ENCODE results near the gene ABCG2. TPM values are rescaled to one million over a fixed set of nuclear protein-coding genes. Genes with fewer than 3 reads are reported as not detected.
"Not testable (repeated sequence)": the region's sequence is repeated elsewhere in the genome, so short reads cannot be mapped to it uniquely, and the experiment has no call there.

Gene ABCG2
- total RNA-seq, 1 experiment from 2014 or later, result 2.2 TPM

DNA sequence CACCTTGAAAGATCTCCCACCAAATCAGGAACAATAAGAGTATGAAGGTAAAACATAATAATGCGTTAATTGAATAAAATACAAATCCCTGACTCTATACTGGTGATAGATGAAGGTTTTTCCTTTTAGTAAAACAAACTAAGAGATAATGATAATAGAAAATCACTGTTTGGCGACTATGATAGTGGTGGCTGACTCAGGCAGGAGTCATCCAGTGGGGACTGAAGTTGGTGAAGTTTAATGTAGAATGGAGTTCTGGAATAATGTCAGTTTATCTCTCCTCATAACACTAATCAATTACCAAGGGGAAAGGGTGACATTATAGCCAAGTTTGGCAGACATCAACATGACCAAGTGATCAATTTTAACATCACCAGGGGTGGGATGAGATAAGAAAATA is 21.3 kb downstream of the ABCG2 start:
- H3K27me3 ChIP-seq, result no peaks in the 10 kb centered on the region
- no peaks in the 10 kb centered on the region for H3K9me3 ChIP-seq
- no peaks in the 10 kb centered on the region for H3K36me3 ChIP-seq
- no peak overlapping the region for H3K4me3 ChIP-seq
- DNase-seq, result peak; percentile 38

DNA sequence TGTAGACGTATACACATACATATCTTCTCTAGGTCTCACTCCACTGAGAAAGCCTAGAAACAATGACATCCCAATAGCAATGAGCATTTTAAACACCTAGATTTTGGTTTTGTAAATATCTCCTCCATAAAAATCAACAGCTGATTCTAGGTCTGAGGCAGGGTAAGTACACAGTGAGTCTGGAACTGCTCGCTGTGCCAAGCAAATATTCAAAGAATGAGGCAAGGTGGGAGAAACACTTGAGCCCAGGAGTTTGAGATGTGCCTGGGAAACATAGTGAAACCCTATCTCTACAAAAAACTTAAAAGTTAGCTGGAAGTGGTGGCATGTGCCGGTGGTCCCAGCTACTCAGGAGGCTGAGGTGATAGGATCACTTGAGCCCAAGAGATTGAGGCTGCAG is 22.2 kb downstream of the ABCG2 start:
- Histone ChIP-seq H3K4me3 (no peak overlapping the region), H3K9me3 (no peaks in the 10 kb centered on the region), H3K27me3 (no peaks in the 10 kb centered on the region), H3K36me3 (no peaks in the 10 kb centered on the region)
- DNase-seq, result no peak

DNA sequence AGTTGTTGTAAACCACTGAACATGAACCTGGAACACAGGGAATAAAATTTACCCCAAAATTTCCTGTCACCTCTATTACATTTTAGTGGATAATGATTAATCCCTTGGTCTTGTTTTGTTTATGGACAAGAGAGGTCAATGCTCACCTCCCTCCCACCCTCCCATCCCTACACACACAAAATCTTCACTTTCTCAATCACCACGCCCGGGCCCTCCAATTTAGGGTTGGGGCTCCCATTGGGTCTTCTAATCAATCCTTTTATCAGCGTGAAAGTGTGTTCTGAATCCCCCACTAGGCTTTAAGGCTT is 23.1 kb downstream of the ABCG2 start:
- Histone ChIP-seq H3K9me3 (no peaks in the 10 kb centered on the region), H3K27me3 (no peaks in the 10 kb centered on the region), H3K4me3 (no peak overlapping the region), H3K36me3 (no peaks in the 10 kb centered on the region)
- DNase-seq, result no peak

DNA sequence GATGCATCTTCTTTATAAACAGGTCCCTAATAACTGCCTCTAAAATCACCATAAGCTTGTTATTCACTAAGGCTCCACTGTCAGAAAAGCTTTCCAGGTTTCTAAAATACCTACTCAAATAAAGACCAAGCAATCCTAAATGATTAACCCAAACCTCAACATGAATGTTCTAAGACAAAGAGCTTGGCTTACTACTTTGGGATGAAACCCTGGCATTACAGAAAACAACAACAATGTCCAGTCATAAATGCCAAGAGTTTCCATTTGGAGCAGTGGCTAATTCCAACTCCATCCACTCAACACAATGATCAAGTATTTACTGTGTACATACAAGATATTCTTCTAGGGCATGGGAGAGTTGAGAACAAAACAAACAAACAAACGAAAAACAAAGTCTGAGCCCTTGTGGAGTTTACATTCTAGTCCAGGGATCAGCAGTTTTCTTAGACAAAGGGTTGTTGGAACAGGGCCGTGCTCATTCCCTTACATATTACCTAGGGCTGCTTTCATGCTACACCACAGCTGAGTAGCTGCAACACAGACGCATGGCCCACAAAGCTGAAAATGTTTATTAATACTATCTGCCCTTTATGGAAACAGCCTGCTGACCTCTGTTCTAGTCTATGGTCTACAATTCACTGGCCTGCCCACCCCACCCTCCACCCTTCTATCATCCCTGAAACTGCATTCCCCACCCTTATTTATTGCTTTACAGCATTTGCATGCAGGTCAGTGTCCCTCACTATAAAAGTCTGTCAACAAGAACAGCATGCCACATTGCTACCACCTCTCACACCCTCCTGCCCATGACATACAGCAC is 23.7 kb downstream of the ABCG2 start:
- Histone ChIP-seq H3K27me3 (no peaks in the 10 kb centered on the region), H3K9me3 (no peaks in the 10 kb centered on the region), H3K36me3 (no peaks in the 10 kb centered on the region), H3K4me3 (no peak overlapping the region)
- no peak for DNase-seq

DNA sequence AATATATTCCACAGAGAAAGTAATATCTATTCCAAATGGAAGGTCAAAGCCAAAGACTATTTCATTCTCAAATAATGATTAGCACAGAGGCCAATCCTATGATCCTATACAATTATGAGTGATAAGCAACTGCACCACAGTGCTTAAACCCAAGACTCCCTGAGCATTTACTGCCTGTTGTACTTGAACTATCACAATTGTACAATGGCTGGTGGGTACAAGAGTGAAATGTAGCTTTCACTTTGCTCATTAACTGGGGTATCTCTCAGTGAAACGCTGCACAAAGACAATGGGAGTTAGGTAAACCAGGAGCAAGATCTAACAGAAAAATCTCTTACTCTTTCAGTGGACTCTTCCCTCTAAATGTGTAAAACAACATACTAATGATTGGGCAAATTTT is 24.3 kb downstream of the ABCG2 start:
- H3K36me3 ChIP-seq, result no peaks in the 10 kb centered on the region
- no peaks in the 10 kb centered on the region for H3K9me3 ChIP-seq

DNA sequence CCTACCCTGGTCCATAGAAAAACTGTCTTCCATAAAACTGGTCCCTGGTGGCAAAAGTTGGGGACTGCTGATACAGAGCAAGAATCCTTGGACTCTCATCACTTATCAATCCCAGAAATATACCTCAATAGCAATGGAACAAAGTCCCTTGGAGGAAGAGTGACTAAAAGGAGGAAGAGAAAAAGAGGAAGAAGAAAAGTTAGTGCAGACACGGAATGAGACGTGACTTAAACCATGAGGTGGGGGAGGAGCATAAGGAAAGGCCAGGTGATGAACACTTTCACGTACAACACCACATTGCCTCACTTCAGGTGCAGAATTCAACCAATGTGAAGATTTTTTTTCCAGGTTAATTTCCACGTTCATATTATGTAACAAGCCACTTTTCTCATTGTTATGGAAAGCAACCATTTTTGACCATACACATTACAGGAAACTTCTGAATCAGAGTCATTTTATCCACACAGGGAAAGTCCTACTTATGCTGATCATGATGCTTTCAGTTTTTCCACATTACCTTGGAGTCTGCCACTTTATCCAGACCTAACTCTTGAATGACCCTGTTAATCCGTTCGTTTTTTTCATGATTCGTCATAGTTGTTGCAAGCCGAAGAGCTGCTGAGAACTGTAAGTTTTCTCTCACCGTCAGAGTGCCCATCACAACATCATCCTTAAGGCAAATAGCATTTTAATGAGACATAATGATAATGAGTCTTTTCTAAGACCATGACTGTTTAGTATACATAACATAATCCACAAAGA is 27.7 kb downstream of the ABCG2 start:
- DNase-seq, result no peak
- H3K9me3 ChIP-seq, result no peaks in the 10 kb centered on the region

More for the DNA sequence above, 24.3 kb downstream of the ABCG2 start:
- Histone ChIP-seq H3K27me3 (no peaks in the 10 kb centered on the region), H3K4me3 (no peak overlapping the region)
- no peak for DNase-seq

DNA sequence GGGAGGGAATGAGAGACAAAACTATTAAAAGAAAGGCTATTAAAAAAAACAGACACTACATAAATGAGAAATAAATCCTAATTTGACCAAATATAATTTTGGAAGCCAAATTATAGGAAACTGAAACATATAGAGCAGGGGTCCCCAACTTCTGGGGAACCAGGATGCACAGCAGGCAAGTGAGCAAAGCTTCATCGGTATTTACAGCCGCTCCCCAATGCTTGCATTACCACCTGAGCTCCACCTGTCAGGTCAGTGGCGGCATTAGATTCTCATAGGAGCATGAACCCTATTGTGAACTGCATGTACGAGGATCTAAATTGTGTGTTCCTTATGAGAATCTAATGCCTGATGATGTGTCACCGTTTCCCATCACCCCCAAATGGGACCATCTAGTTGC is 28.4 kb downstream of the ABCG2 start:
- Histone ChIP-seq H3K36me3 (no peaks in the 10 kb centered on the region), H3K9me3 (no peaks in the 10 kb centered on the region), H3K4me3 (no peak overlapping the region), H3K27me3 (no peaks in the 10 kb centered on the region)
- DNase-seq, result no peak

More for the DNA sequence above, 27.7 kb downstream of the ABCG2 start:
- Histone ChIP-seq H3K36me3 (no peaks in the 10 kb centered on the region), H3K27me3 (no peaks in the 10 kb centered on the region), H3K4me3 (no peak overlapping the region)

DNA sequence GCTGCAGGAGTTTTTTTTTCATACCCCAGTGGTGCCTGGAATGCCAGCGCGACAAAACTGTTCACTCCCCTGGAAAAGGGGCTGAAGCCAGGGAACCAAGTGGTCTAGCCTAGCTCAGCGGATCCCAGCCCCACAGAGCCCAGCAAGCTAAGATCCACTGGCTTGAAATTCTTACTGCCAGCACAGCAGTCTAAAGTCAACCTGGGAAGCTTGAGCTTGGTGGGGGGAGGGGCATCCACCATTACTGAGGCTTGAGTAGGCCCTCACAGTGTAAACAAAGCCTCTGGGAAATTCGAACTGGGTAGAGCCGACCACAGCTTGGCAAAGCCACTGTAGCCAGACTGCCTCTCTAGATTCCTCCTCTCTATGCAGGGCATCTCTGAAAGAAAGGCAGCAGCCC is 36.2 kb downstream of the ABCG2 start:
- not testable (repeated sequence) for H3K9me3 ChIP-seq, H3K36me3 ChIP-seq, H3K27me3 ChIP-seq, DNase-seq, H3K4me3 ChIP-seq

DNA sequence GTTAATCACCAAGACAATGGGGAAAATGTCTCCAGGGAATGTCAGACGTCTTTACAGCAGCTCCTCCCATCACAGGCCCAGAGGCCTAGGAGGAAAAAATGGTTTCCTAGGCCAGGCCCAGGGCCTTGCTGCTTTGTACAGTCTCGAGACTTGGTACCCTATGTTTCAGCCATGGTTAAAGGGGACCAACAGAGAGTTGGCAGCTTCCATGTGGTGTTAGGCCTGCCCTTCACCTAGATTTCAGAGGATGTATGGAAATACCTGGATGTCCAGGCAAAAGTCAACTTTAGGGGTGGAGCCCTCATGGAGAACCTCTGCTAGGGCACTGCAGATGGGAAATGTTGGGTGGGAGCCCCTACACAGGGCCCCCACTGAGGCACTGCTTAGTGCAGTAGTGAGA is 38.5 kb downstream of the ABCG2 start:
- H3K36me3 ChIP-seq, result no peaks in the 10 kb centered on the region
- H3K9me3 ChIP-seq, result no peaks in the 10 kb centered on the region
- no peaks in the 10 kb centered on the region for H3K27me3 ChIP-seq
- no peak overlapping the region for H3K4me3 ChIP-seq
- DNase-seq, result no peak

DNA sequence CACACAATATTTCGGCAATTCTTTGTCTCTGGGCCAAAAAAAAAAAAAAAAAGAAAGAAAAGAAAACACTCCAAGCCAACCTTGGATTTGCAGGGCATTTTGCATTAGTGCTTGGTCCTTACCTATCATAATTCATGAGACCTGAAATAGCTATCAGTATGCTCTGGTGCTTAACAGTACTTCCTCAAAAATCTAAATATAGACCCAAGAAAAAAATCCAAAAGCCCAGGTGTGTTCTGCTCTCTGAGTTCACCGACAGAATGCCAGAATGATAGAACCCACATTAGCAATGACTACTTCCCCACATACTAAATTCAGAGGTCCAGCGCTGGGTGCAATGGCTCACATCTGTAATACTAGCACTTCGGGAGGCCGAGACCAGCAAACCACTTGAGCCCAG is 42.9 kb downstream of the ABCG2 start:
- no peak for DNase-seq
- no peaks in the 10 kb centered on the region for H3K36me3 ChIP-seq
- H3K27me3 ChIP-seq, result no peaks in the 10 kb centered on the region
- H3K4me3 ChIP-seq, result no peak overlapping the region
- H3K9me3 ChIP-seq, result no peaks in the 10 kb centered on the region

DNA sequence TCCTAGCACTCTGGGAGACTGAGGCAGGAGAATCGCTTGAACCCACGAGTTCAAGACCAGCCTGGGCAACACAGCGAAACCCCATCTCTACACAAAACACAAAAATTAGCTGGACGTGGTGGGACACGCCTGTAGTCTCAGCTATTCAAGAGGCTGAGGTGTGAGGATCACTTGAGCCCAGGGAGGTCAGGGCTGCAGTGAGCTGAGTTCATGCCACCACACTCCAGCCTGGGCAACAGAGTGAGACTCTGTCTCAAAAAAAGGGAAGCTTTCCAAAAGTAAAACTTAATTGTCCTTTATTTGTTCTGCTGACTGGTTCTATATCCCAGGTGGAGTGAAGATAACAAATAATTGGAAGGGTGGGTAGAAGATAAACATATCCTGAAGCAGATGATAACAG is 45.6 kb downstream of the ABCG2 start:
- Histone ChIP-seq H3K4me3 (no peak overlapping the region), H3K9me3 (no peaks in the 10 kb centered on the region), H3K36me3 (no peaks in the 10 kb centered on the region), H3K27me3 (no peaks in the 10 kb centered on the region)
- DNase-seq, result no peak

DNA sequence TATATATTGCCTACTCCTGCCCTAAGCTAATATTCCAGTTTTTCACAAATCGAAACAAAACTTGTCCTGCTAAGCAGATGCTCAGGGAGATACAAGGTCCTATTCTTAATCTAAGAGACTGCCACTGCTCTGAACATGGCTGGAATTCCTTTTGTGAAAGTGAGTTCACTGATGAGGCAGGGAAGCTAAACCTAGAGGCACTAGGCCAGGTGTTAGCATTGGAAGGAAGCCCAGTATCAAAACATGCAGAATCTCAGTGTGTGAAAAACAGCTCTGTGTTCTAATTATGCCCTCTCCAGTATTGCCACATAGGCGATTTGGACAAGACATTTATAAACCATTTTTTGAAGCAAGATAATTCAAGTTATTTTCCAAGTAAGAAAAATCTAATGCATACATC is 47.6 kb downstream of the ABCG2 start:
- Histone ChIP-seq H3K36me3 (no peaks in the 10 kb centered on the region), H3K27me3 (no peaks in the 10 kb centered on the region), H3K9me3 (no peaks in the 10 kb centered on the region), H3K4me3 (no peak overlapping the region)
- DNase-seq, result no peak

DNA sequence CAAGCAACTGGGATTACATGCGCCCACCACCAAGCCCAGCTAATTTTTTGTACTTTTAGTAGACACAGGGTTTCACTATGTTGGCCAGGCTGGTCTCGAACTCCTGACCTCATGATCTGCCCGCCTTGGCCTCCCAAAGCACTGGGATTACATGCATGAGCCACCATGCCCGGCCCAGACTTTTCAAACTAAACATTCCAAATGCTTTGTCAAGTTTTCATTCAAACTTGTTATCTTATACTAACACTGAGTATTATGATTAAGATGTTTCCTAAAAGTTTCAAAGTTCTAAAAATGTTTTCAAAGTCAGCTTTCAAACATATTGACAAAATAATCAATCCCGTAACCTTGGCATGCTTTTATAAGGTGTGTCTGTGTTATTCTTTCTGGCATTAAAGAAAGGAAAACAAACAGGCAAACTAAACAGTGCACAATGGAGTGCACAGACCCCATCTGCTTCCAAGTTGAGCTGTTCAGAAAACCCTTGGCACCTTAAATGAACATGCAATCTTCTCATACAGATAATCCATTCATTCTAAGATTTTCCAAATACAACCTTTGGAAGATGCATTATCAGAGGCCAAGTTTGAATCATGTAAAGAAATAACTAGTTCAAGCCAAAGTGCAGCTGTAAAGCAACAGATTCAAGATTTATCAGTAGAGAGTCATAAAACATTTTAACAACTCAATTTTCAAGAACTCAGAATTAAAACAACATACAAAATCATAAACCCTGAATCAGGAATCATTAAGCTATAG is 49.1 kb downstream of the ABCG2 start:
- DNase-seq, result peak; percentile 50
- no peak overlapping the region for H3K4me3 ChIP-seq
- H3K27me3 ChIP-seq, result no peaks in the 10 kb centered on the region

DNA sequence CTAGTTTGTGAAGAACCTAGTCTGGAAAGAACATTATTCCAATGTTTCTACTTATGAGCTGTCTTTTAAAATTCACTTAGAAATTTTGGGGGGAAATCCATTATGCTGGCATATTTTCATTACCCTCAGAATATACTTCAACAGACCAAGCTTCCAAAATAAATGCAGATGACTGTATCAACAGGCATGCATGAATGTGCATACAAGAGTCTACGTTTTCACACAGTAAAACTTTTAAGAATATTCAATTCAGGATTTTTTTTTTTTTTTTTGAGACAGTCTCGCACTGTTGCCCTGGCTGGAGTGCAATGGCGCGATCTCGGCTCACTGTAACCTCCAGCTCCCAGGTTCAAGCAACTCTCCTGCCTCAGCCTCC is 49.7 kb downstream of the ABCG2 start:
- Histone ChIP-seq H3K27me3 (no peaks in the 10 kb centered on the region), H3K4me3 (no peak overlapping the region)
- DNase-seq, result no peak

More for the DNA sequence above, 49.1 kb downstream of the ABCG2 start:
- no peaks in the 10 kb centered on the region for H3K36me3 ChIP-seq
- no peaks in the 10 kb centered on the region for H3K9me3 ChIP-seq

DNA sequence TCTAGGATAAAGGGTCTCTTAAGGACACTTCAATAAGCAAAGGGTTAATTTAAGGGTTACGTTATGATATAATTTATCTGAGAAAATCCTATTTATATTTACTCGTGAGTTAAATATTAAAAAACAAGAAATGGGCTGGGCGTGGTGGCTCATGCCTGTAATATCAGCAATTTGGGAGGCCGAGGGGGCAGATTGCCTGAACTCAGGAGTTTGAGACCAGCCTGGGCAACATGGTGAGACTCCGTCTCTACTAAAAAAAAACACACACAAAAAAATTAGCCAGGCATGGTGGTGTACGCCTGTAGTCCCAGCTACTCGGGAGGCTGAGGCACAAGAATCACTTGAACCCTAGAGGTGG is 50.4 kb downstream of the ABCG2 start:
- not testable (repeated sequence) for H3K36me3 ChIP-seq, H3K9me3 ChIP-seq, H3K27me3 ChIP-seq, DNase-seq, H3K4me3 ChIP-seq

More for the DNA sequence above, 49.7 kb downstream of the ABCG2 start:
- no peaks in the 10 kb centered on the region for H3K9me3 ChIP-seq
- no peaks in the 10 kb centered on the region for H3K36me3 ChIP-seq

DNA sequence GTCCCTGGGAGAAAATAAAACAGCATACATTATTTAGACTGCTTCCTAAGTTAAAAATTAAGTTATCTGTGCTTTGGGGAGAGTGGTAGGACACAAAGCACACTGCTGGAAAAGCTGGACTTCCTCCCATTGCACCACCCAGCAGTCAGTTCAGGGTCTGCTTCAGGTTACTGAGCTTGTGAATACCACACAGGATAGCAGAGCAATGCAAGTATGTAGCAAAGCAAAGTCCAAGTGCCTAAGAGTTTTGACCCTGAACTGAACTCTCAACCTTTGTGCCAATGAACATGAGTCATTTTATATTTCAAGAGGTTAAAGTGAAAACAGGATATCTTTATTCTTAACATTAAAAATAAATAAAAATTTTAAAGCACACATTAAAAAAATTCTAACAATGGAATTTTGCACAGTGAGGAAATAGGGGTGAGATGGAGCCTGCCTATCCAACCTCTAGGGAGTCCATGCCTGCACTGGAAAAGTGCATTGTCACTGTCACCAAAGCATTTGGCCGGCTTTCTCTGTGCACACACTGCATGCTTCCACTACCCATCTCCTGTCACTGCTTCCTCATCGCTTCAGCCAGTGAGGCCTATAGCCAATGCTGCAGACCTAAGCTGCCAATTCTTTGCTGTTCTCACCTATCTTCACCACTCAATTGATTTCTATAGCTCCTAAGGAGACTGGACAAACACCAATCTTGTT is 50.9 kb downstream of the ABCG2 start:
- H3K9me3 ChIP-seq, result no peaks in the 10 kb centered on the region
- H3K36me3 ChIP-seq, result no peaks in the 10 kb centered on the region
- peak; percentile 55 for DNase-seq
- no peak overlapping the region for H3K4me3 ChIP-seq
- H3K27me3 ChIP-seq, result no peaks in the 10 kb centered on the region

DNA sequence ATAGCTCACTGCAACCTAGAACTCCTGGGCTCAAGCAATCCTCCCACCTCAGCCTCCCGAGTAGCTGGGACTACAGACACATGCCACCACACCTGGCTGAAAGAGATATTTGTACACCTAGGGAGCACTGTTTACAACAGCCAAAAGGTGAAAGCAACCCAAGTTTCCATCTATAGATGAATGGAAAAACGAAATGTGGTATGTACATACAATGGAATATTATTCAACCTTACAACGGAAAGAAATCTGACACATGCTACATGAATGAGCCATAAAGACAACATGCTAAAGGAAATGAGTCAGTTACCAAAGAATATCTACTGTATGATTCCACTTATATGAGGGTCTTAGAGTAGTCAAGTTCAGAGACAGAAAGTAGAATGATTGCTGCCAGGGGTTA is 52.2 kb downstream of the ABCG2 start:
- H3K4me3 ChIP-seq, result no peak overlapping the region
- no peaks in the 10 kb centered on the region for H3K27me3 ChIP-seq
- no peak for DNase-seq
- no peaks in the 10 kb centered on the region for H3K36me3 ChIP-seq
- no peaks in the 10 kb centered on the region for H3K9me3 ChIP-seq
